Keratinocyte (primary cell): Measurements from ENCODE around the gene MAOB. TPM values are rescaled to one million over a fixed set of nuclear protein-coding genes. Genes with fewer than 3 reads are reported as not detected.

Experiments
- DNase-seq: peaks from one replicate; pipeline ENCODE4 v3.0.0-alpha.2; 2011; ENCODE audit warnings: low read depth, missing footprints, low spot score
- FAIRE-seq: peaks from 2 replicates; lab custom pipeline; 2011; peaks lifted over from hg19 to GRCh38; lab: Jason Lieb, UNC
- H2AFZ ChIP-seq: 2 replicates; pipeline ENCODE4 v1.6.0; 2012; ENCODE audit warnings: low read length, control low read depth, inconsistent platforms; ENCODE audit not compliant: control insufficient read depth
- H3K27ac ChIP-seq: 2 replicates; pipeline ENCODE4 v1.5.1; 2011; ENCODE audit warnings: low read length; ENCODE audit not compliant: control insufficient read depth, insufficient read depth
- H3K27me3 ChIP-seq: 3 replicates; pipeline ENCODE4 v1.6.0; 2011; ENCODE audit warnings: low read length; ENCODE audit not compliant: control insufficient read depth, insufficient read depth; ENCODE audit errors: extremely low read depth
- H3K36me3 ChIP-seq, 2 experiments: 2 replicates in 1 of 2; 3 replicates in 1 of 2; pipeline ENCODE4 v1.5.1; 2011; ENCODE audit warnings: low read length in 2 of 2, mild to moderate bottlenecking in 1 of 2; ENCODE audit not compliant: control insufficient read depth in 2 of 2, insufficient read depth in 2 of 2; ENCODE audit errors: extremely low read depth in 1 of 2
- H3K4me1 ChIP-seq: 3 replicates; pipeline ENCODE4 v1.5.1; 2011; ENCODE audit warnings: low read length; ENCODE audit not compliant: control insufficient read depth, insufficient read depth; ENCODE audit errors: extremely low read depth
- H3K4me2 ChIP-seq: 3 replicates; pipeline ENCODE4 v1.6.0; 2011; ENCODE audit warnings: low read depth, low read length; ENCODE audit not compliant: control insufficient read depth, insufficient read depth; ENCODE audit errors: extremely low read depth
- H3K4me3 ChIP-seq, 3 experiments: fragments of 200-600 bp in 1 of 3; sonication (generic) in 1 of 3; 2 replicates in 2 of 3; 3 replicates in 1 of 3; pipeline ENCODE4 v1.5.1; 2011 to 2016; ENCODE audit warnings: low read length in 3 of 3, mild to moderate bottlenecking in 3 of 3, control low read depth in 2 of 3, inconsistent platforms in 1 of 3, low read depth in 1 of 3, mixed read lengths in 1 of 3, mixed run types in 1 of 3, moderate library complexity in 1 of 3; ENCODE audit not compliant: control insufficient read depth in 2 of 3, insufficient read depth in 2 of 3; ENCODE audit errors: extremely low read depth in 1 of 3
- H3K79me2 ChIP-seq: 2 replicates; pipeline ENCODE4 v1.6.0; 2012; ENCODE audit warnings: low read length; ENCODE audit not compliant: control insufficient read depth, insufficient read depth
- H3K9ac ChIP-seq: 3 replicates; pipeline ENCODE4 v1.6.0; 2011; ENCODE audit warnings: low read length; ENCODE audit not compliant: control insufficient read depth, insufficient read depth; ENCODE audit errors: extremely low read depth
- H3K9me1 ChIP-seq: 3 replicates; pipeline ENCODE4 v1.6.0; 2011; ENCODE audit warnings: low read length; ENCODE audit not compliant: control insufficient read depth, insufficient read depth; ENCODE audit errors: extremely low read depth
- H3K9me3 ChIP-seq: 2 replicates; pipeline ENCODE4 v1.5.1; 2012; ENCODE audit warnings: low read depth, low read length; ENCODE audit not compliant: control insufficient read depth
- H4K20me1 ChIP-seq: 3 replicates; pipeline ENCODE4 v1.6.0; 2011; ENCODE audit warnings: low read length; ENCODE audit not compliant: control insufficient read depth, insufficient read depth; ENCODE audit errors: extremely low read depth
- CTCF ChIP-seq, 3 experiments: IDR thresholded peaks in 1 of 3; conservative IDR thresholded peaks in 1 of 3; optimal IDR thresholded peaks in 1 of 3; 2 replicates in 2 of 3; 3 replicates in 1 of 3; pipeline versions ENCODE3 to v1.5.1; 2011; ENCODE audit warnings: low read length in 3 of 3, mild to moderate bottlenecking in 3 of 3, moderate library complexity in 2 of 3, control low read depth in 1 of 3, inconsistent platforms in 1 of 3; ENCODE audit not compliant: insufficient read depth in 2 of 3; ENCODE audit errors: extremely low read depth in 1 of 3
- EZH2 ChIP-seq: IDR thresholded peaks from one replicate; pipeline ENCODE4 v1.6.1; 2012; ENCODE audit warnings: inconsistent platforms, mild to moderate bottlenecking, low read length, moderate library complexity
- dilution Hi-C: fragments of 300-500 bp; cut with MboI; formaldehyde crosslinking; loops from one replicate; pipeline ENCODE4 v1.7.0; 2020; ENCODE audit warnings: low sequenced_read_pairs; ENCODE audit not compliant: extremely low pct_ligation_motif_present
- polyA plus RNA-seq, 5 experiments: library from polyadenylated mRNA; depleted of rRNA in 3 of 5; stranded (reverse) in 3 of 5; stranded (forward) in 1 of 5; unstranded in 1 of 5; fragments of >200 nt; gene quantifications; 1 replicate in 1 of 5; 2 replicates in 3 of 5; 3 replicates in 1 of 5; pipeline versions ENCODE4 v1.2.1 to v1.2.3, GENCODE V29; 2011 to 2012; ENCODE audit warnings: missing spikeins in 2 of 5, low read depth in 1 of 5, low replicate concordance in 1 of 5

Gene MAOB
- polyA plus RNA-seq, 1 donor (not counting 4 experiments of a cell fraction or from before 2014, with no cell fraction given) = 0.24 TPM

GRCh38 chrX:43747476-43747875, 134.8 kb downstream of the MAOB start:
- dilution Hi-C loops = no loop called here
- no peaks in the 10 kb centered on the region for H3K79me2 ChIP-seq
- H3K36me3 ChIP-seq = peaks cover 0 to 2% of the 10 kb centered on the region in 2 experiments
- FAIRE-seq = no peak
- no peak overlapping the region for H2AFZ ChIP-seq
- no peak overlapping the region for H3K4me3 ChIP-seq
- no peak overlapping the region for H3K4me2 ChIP-seq
- H3K9me1 ChIP-seq = no peaks in the 10 kb centered on the region
- no peaks in the 10 kb centered on the region for H3K27me3 ChIP-seq
- H3K9me3 ChIP-seq = no peaks in the 10 kb centered on the region
- H3K9ac ChIP-seq = no peak overlapping the region
- H4K20me1 ChIP-seq = no peaks in the 10 kb centered on the region
- no peaks in the 10 kb centered on the region for H3K4me1 ChIP-seq
- TF ChIP-seq EZH2 = no peak
- no peak for TF ChIP-seq CTCF (optimal IDR thresholded peaks at IDR 0.05 in 1 of 3, IDR thresholded peaks at IDR 0.05 in 1 of 3, conservative IDR thresholded peaks at IDR 0.05 in 1 of 3; ENCODE audit: extremely low read depth in 1 of 3, insufficient read depth in 2 of 3, low read length in 3 of 3)
- no peak for DNase-seq
- no peak overlapping the region for H3K27ac ChIP-seq

- peaks cover 0 to 2% of the 10 kb centered on the region in 2 experiments for H3K36me3 ChIP-seq
- no peak overlapping the region for H3K4me2 ChIP-seq
- dilution Hi-C loops = no loop called here
- no peaks in the 10 kb centered on the region for H3K4me1 ChIP-seq
- no peak overlapping the region for H3K4me3 ChIP-seq
- no peaks in the 10 kb centered on the region for H4K20me1 ChIP-seq
- no peak overlapping the region for H3K27ac ChIP-seq
- no peak for FAIRE-seq
- H3K27me3 ChIP-seq = no peaks in the 10 kb centered on the region
- no peak for DNase-seq
- H3K79me2 ChIP-seq = no peaks in the 10 kb centered on the region
- no peaks in the 10 kb centered on the region for H3K9me1 ChIP-seq
- H2AFZ ChIP-seq = no peak overlapping the region
- TF ChIP-seq EZH2 (no peak), CTCF (optimal IDR thresholded peaks at IDR 0.05 in 1 of 3, IDR thresholded peaks at IDR 0.05 in 1 of 3, conservative IDR thresholded peaks at IDR 0.05 in 1 of 3; ENCODE audit: extremely low read depth in 1 of 3, insufficient read depth in 2 of 3, low read length in 3 of 3) (no peak)
- H3K9ac ChIP-seq = no peak overlapping the region
- no peaks in the 10 kb centered on the region for H3K9me3 ChIP-seq
These were observed 136.1 kb downstream of the MAOB start for GRCh38 chrX:43745938-43746721.
